HL-60 (cell line): Measurements from ENCODE around the gene HPSE2.

Experiments used
- GABPA ChIP-seq: IDR thresholded peaks from 2 replicates; pipeline ENCODE4 v1.6.1; 2012; ENCODE audit warnings: low read depth
- POLR2AphosphoS5 ChIP-seq: IDR thresholded peaks from 2 replicates; pipeline ENCODE4 v1.6.1; 2012; ENCODE audit warnings: low read depth
- SPI1 ChIP-seq: IDR thresholded peaks from 2 replicates; pipeline ENCODE4 v1.6.1; 2012; ENCODE audit warnings: low read depth, mild to moderate bottlenecking, borderline replicate concordance
- TF ChIP-seq, protein P1 (sequence below): IDR thresholded peaks from one replicate; pipeline ENCODE4 v1.5.1; 2011; ENCODE audit warnings: low read length, control low read depth, inconsistent platforms; ENCODE audit not compliant: insufficient read depth
- TF ChIP-seq, protein P2 (sequence below): IDR thresholded peaks from 2 replicates; pipeline ENCODE4 v1.6.1; 2012; ENCODE audit warnings: low read depth; ENCODE audit not compliant: insufficient replicate concordance

DNA sequence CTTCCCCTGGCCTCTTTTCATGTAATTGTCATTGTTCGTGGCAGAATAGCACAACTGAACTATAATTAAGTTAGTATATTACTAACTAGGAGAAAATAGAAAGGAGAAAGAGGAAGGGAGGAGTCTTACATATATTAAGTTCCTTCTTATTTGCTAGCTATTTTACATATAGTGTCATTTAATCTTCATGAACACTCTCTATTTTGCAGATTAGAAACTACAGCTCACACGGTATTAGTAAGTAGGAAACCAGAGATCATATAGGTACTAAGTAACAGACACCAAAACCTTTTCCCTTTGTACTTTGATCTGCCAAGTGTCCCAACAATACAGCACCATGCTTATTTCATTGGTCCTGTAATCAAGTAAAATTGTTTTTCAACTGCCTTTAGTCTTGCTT lies 586.5 kb downstream of the HPSE2 start:
- TF ChIP-seq, protein P1, sequence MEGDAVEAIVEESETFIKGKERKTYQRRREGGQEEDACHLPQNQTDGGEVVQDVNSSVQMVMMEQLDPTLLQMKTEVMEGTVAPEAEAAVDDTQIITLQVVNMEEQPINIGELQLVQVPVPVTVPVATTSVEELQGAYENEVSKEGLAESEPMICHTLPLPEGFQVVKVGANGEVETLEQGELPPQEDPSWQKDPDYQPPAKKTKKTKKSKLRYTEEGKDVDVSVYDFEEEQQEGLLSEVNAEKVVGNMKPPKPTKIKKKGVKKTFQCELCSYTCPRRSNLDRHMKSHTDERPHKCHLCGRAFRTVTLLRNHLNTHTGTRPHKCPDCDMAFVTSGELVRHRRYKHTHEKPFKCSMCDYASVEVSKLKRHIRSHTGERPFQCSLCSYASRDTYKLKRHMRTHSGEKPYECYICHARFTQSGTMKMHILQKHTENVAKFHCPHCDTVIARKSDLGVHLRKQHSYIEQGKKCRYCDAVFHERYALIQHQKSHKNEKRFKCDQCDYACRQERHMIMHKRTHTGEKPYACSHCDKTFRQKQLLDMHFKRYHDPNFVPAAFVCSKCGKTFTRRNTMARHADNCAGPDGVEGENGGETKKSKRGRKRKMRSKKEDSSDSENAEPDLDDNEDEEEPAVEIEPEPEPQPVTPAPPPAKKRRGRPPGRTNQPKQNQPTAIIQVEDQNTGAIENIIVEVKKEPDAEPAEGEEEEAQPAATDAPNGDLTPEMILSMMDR, result no peak
- TF ChIP-seq, protein P2, sequence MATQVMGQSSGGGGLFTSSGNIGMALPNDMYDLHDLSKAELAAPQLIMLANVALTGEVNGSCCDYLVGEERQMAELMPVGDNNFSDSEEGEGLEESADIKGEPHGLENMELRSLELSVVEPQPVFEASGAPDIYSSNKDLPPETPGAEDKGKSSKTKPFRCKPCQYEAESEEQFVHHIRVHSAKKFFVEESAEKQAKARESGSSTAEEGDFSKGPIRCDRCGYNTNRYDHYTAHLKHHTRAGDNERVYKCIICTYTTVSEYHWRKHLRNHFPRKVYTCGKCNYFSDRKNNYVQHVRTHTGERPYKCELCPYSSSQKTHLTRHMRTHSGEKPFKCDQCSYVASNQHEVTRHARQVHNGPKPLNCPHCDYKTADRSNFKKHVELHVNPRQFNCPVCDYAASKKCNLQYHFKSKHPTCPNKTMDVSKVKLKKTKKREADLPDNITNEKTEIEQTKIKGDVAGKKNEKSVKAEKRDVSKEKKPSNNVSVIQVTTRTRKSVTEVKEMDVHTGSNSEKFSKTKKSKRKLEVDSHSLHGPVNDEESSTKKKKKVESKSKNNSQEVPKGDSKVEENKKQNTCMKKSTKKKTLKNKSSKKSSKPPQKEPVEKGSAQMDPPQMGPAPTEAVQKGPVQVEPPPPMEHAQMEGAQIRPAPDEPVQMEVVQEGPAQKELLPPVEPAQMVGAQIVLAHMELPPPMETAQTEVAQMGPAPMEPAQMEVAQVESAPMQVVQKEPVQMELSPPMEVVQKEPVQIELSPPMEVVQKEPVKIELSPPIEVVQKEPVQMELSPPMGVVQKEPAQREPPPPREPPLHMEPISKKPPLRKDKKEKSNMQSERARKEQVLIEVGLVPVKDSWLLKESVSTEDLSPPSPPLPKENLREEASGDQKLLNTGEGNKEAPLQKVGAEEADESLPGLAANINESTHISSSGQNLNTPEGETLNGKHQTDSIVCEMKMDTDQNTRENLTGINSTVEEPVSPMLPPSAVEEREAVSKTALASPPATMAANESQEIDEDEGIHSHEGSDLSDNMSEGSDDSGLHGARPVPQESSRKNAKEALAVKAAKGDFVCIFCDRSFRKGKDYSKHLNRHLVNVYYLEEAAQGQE, result no peak
- TF ChIP-seq POLR2AphosphoS5 (no peak), GABPA (no peak), SPI1 (no peak)
